HEK293 (cell line): ENCODE data around the gene PSMD2.

Experiments
- CTCF ChIA-PET: fragments of 350-600 bp; formaldehyde crosslinking; extraction: SDS; loops from one replicate; lab custom pipeline; 2021; ENCODE audit warnings: antibody characterized with exemption; lab: Yijun Ruan, JAX
- POLR2A ChIA-PET: fragments of 300-600 bp; formaldehyde crosslinking; extraction: SDS; loops from one replicate; lab custom pipeline; 2020; ENCODE audit warnings: antibody characterized with exemption, inconsistent platforms; lab: Yijun Ruan, JAX
- H3K27ac ChIP-seq: fragments of 200-500 bp; sonication (Bioruptor generic); 2 replicates; pipeline ENCODE4 v1.5.1; 2014; ENCODE audit warnings: low read depth, low read length, control low read depth, inconsistent platforms; ENCODE audit errors: extremely low read depth
- H3K36me3 ChIP-seq, 2 experiments: fragments of 200-500 bp in 1 of 2; sonication (Bioruptor generic) in 1 of 2; 1 replicate in 1 of 2; 2 replicates in 1 of 2; pipeline ENCODE4 v1.5.1; 2014 to 2017; ENCODE audit warnings: inconsistent platforms in 2 of 2, low read length in 2 of 2; ENCODE audit not compliant: control insufficient read depth in 2 of 2, insufficient read depth in 1 of 2
- H3K4me1 ChIP-seq: fragments of 200-500 bp; sonication (Bioruptor generic); 2 replicates; pipeline ENCODE4 v1.5.1; 2014; ENCODE audit warnings: mild to moderate bottlenecking, low read length, inconsistent platforms; ENCODE audit not compliant: control insufficient read depth, insufficient read depth
- H3K4me3 ChIP-seq: 2 replicates; pipeline ENCODE4 v1.5.1; 2011; ENCODE audit warnings: low read depth, mild to moderate bottlenecking, control low read depth, low read length, moderate library complexity
- H3K9me3 ChIP-seq: fragments of 200-500 bp; sonication (Bioruptor generic); 2 replicates; pipeline ENCODE4 v1.5.1; 2014; ENCODE audit warnings: low read depth, low read length, inconsistent platforms; ENCODE audit not compliant: control insufficient read depth, insufficient read depth
- GLI4 ChIP-seq: fragments of 450-650 bp; formaldehyde crosslinking; IDR thresholded peaks from 2 replicates; pipeline ENCODE4 v1.5.1; 2016; ENCODE audit warnings: missing biosample characterization, missing genetic modification characterization
- PRDM2 ChIP-seq: fragments of 450-650 bp; formaldehyde crosslinking; IDR thresholded peaks from 2 replicates; pipeline ENCODE4 v1.5.1; 2016; ENCODE audit warnings: missing biosample characterization, missing genetic modification characterization, borderline replicate concordance
- SCRT2 ChIP-seq: fragments of 450-650 bp; formaldehyde crosslinking; IDR thresholded peaks from 2 replicates; pipeline ENCODE4 v1.5.1; 2016; ENCODE audit warnings: missing biosample characterization, missing genetic modification characterization
- SP2 ChIP-seq: fragments of 450-650 bp; formaldehyde crosslinking; IDR thresholded peaks from 2 replicates; pipeline ENCODE4 v1.5.1; 2016; ENCODE audit warnings: missing biosample characterization, missing genetic modification characterization
- SP7 ChIP-seq: fragments of 450-650 bp; formaldehyde crosslinking; IDR thresholded peaks from 2 replicates; pipeline ENCODE4 v1.5.1; 2016; ENCODE audit warnings: missing biosample characterization, missing genetic modification characterization
- ZBTB7A ChIP-seq: fragments of 450-650 bp; formaldehyde crosslinking; IDR thresholded peaks from 2 replicates; pipeline ENCODE4 v1.5.1; 2016; ENCODE audit warnings: low read depth, missing biosample characterization, missing genetic modification characterization
- ZFP3 ChIP-seq: fragments of 450-650 bp; formaldehyde crosslinking; IDR thresholded peaks from 2 replicates; pipeline ENCODE4 v1.5.1; 2016; ENCODE audit warnings: low read depth, missing biosample characterization, missing genetic modification characterization
- ZNF157 ChIP-seq: fragments of 450-650 bp; formaldehyde crosslinking; IDR thresholded peaks from 2 replicates; pipeline ENCODE4 v1.5.1; 2016; ENCODE audit warnings: missing biosample characterization, missing genetic modification characterization
- ZNF23 ChIP-seq: fragments of 450-650 bp; formaldehyde crosslinking; IDR thresholded peaks from 2 replicates; pipeline ENCODE4 v1.5.1; 2016; ENCODE audit warnings: missing biosample characterization, missing genetic modification characterization, borderline replicate concordance
- ZNF366 ChIP-seq: fragments of 450-650 bp; formaldehyde crosslinking; conservative IDR thresholded peaks from 2 replicates; pipeline ENCODE4 v1.5.1; 2016; ENCODE audit warnings: missing biosample characterization, missing genetic modification characterization
- ZNF433 ChIP-seq: fragments of 450-650 bp; formaldehyde crosslinking; IDR thresholded peaks from 2 replicates; pipeline ENCODE4 v1.5.1; 2016; ENCODE audit warnings: missing biosample characterization, missing genetic modification characterization, low read depth
- ZNF654 ChIP-seq: fragments of 450-650 bp; formaldehyde crosslinking; IDR thresholded peaks from 2 replicates; pipeline ENCODE4 v1.5.1; 2016; ENCODE audit warnings: low read depth, missing biosample characterization, missing genetic modification characterization
- ZNF660 ChIP-seq: fragments of 450-650 bp; IDR thresholded peaks from 2 replicates; pipeline ENCODE4 v1.5.1; 2018; ENCODE audit warnings: missing biosample characterization, mild to moderate bottlenecking, missing genetic modification characterization
- ZNF76 ChIP-seq: fragments of 450-650 bp; formaldehyde crosslinking; IDR thresholded peaks from 2 replicates; pipeline ENCODE4; 2016; ENCODE audit warnings: low read depth, missing biosample characterization, missing genetic modification characterization, borderline replicate concordance
- ZNF776 ChIP-seq: fragments of 450-650 bp; formaldehyde crosslinking; IDR thresholded peaks from 2 replicates; pipeline ENCODE4 v1.5.0; 2017; ENCODE audit warnings: missing biosample characterization, missing genetic modification characterization, borderline replicate concordance
- ZXDB ChIP-seq: fragments of 450-650 bp; formaldehyde crosslinking; IDR thresholded peaks from 2 replicates; pipeline ENCODE4 v1.5.1; 2016; ENCODE audit warnings: missing biosample characterization, missing genetic modification characterization
- TF ChIP-seq, protein P1 (sequence below): fragments of 450-650 bp; formaldehyde crosslinking; IDR thresholded peaks from 2 replicates; pipeline ENCODE4 v1.5.1; 2016; ENCODE audit warnings: missing biosample characterization, missing genetic modification characterization
- TF ChIP-seq, protein P2 (sequence below): fragments of 450-650 bp; formaldehyde crosslinking; IDR thresholded peaks from 2 replicates; pipeline ENCODE4 v1.5.1; 2016; ENCODE audit warnings: missing biosample characterization, missing genetic modification characterization

Gene PSMD2

GRCh38 chr3:184316792-184317191 is 17.8 kb downstream of the PSMD2 start:
- H3K4me1 ChIP-seq: peaks cover 4% of the 10 kb centered on the region; the same call in 1 of the 2 replicates
- H3K27ac ChIP-seq: peak overlapping the region; percentile 48; the same call in 1 of the 2 replicates
- H3K9me3 ChIP-seq: no peaks in the 10 kb centered on the region
- TF ChIP-seq ZNF76 (tag by site-specific recombination): peak; percentile 61
- TF ChIP-seq SCRT2: 0 out of 2 replicates have a peak, but pooled peaks have one; percentile 22
- no peak for TF ChIP-seq ZNF433 (tag by site-specific recombination)
- TF ChIP-seq, all 188 proteins: peak for 2
- Histone ChIP-seq H3K4me3 (peak overlapping the region; percentile 96), H3K36me3 (peaks cover 16 to 67% of the 10 kb centered on the region in 2 experiments)
- ChIA-PET CTCF (interaction anchor here (1.4 kb wide), 1 partner anchor 11 kb away, joined by 3 read pairs; no protein-coding TSS in a partner anchor), POLR2A (interaction anchor here (0.9 kb wide), 1 partner anchor 9 kb away, joined by 3 read pairs; no protein-coding TSS in a partner anchor)

DNA sequence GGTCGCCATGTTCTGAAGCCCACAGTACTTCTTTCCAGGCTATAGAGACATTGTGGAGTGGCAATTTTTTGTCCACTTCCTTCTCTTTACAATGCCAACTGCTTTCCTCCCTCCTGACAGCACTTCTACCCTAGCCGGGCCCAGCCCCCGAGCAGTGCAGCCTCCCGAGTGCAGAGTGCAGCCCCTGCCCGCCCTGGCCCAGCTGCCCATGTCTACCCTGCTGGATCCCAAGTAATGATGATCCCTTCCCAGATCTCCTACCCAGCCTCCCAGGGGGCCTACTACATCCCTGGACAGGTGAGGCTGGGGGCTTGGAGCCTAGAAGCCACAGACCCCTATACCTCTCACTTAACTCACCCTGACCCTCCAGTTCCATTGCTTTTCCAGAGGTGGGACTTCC is 18.2 kb downstream of the PSMD2 start:
- Histone ChIP-seq H3K27ac (no peak overlapping the region), H3K4me3 (no peak overlapping the region; the same call in 1 of the 2 replicates), H3K9me3 (no peaks in the 10 kb centered on the region), H3K4me1 (peaks cover 4% of the 10 kb centered on the region; the same call in 1 of the 2 replicates), H3K36me3 (peaks cover 16 to 71% of the 10 kb centered on the region in 2 experiments)
- TF ChIP-seq PRDM2 (tag by site-specific recombination) (no peak), ZNF776 (tag by site-specific recombination) (no peak), ZNF366 (tag by site-specific recombination) (no peak), SP7 (no peak), ZNF157 (no peak), ZNF660 (tag by site-specific recombination) (no peak), ZBTB7A (tag by site-specific recombination) (no peak), ZFP3 (tag by site-specific recombination) (no peak), ZXDB (tag by site-specific recombination) (no peak), ZNF654 (tag by site-specific recombination) (no peak), ZNF23 (tag by site-specific recombination) (no peak), SP2 (no peak), GLI4 (tag by site-specific recombination) (no peak)
- TF ChIP-seq, protein P1, sequence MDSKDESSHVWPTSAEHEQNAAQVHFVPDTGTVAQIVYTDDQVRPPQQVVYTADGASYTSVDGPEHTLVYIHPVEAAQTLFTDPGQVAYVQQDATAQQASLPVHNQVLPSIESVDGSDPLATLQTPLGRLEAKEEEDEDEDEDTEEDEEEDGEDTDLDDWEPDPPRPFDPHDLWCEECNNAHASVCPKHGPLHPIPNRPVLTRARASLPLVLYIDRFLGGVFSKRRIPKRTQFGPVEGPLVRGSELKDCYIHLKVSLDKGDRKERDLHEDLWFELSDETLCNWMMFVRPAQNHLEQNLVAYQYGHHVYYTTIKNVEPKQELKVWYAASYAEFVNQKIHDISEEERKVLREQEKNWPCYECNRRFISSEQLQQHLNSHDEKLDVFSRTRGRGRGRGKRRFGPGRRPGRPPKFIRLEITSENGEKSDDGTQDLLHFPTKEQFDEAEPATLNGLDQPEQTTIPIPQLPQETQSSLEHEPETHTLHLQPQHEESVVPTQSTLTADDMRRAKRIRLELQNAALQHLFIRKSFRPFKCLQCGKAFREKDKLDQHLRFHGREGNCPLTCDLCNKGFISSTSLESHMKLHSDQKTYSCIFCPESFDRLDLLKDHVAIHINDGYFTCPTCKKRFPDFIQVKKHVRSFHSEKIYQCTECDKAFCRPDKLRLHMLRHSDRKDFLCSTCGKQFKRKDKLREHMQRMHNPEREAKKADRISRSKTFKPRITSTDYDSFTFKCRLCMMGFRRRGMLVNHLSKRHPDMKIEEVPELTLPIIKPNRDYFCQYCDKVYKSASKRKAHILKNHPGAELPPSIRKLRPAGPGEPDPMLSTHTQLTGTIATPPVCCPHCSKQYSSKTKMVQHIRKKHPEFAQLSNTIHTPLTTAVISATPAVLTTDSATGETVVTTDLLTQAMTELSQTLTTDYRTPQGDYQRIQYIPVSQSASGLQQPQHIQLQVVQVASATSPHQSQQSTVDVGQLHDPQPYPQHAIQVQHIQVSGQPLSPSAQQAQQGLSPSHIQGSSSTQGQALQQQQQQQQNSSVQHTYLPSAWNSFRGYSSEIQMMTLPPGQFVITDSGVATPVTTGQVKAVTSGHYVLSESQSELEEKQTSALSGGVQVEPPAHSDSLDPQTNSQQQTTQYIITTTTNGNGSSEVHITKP: no peak
- TF ChIP-seq, protein P2, sequence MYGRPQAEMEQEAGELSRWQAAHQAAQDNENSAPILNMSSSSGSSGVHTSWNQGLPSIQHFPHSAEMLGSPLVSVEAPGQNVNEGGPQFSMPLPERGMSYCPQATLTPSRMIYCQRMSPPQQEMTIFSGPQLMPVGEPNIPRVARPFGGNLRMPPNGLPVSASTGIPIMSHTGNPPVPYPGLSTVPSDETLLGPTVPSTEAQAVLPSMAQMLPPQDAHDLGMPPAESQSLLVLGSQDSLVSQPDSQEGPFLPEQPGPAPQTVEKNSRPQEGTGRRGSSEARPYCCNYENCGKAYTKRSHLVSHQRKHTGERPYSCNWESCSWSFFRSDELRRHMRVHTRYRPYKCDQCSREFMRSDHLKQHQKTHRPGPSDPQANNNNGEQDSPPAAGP (tag by site-specific recombination): no peak
- ChIA-PET POLR2A (no interaction called here), CTCF (no interaction called here)
